GM13976 (cell line): ENCODE measurements around the gene GTF3C1.

Source experiments
- DNase-seq: peaks from one replicate; pipeline ENCODE4 v3.0.0; 2012; ENCODE audit warnings: low spot score
- in situ Hi-C: fragments of 300-500 bp; cut with MboI; formaldehyde crosslinking; loops from one replicate; pipeline ENCODE4 v1.12.0; 2022; ENCODE audit warnings: low sequenced_read_pairs, mixed read lengths, inconsistent platforms; ENCODE audit not compliant: unreplicated experiment
- TF ChIP-seq, protein P1 (sequence below): IDR thresholded peaks from 2 replicates; pipeline ENCODE4 v1.5.1; 2012; ENCODE audit warnings: borderline replicate concordance, mild to moderate bottlenecking; ENCODE audit not compliant: insufficient read depth; ENCODE audit errors: extremely low read depth, missing control alignments, control extremely low read depth

Gene GTF3C1

DNA sequence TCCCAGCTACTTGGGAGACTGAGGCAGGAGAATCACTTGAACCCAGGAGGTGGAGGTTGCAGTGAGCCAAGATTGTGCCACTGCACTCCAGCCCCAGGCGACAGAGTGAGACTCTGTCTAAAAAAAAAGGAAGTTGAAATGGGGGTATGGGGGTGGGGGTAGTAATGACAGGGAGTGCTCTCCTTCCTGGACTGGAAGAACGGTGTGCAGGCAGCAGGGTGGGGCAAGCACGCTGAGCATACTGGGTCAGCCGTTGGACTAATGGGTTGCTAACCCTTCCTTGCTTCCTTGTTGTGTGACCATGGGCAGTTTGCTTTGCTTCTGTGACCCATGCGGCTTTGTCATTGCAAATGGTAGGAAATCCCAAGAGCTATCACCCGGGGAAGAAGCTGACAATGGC lies 16.7 kb upstream of the GTF3C1 start:
- no peak for DNase-seq
- TF ChIP-seq, protein P1, sequence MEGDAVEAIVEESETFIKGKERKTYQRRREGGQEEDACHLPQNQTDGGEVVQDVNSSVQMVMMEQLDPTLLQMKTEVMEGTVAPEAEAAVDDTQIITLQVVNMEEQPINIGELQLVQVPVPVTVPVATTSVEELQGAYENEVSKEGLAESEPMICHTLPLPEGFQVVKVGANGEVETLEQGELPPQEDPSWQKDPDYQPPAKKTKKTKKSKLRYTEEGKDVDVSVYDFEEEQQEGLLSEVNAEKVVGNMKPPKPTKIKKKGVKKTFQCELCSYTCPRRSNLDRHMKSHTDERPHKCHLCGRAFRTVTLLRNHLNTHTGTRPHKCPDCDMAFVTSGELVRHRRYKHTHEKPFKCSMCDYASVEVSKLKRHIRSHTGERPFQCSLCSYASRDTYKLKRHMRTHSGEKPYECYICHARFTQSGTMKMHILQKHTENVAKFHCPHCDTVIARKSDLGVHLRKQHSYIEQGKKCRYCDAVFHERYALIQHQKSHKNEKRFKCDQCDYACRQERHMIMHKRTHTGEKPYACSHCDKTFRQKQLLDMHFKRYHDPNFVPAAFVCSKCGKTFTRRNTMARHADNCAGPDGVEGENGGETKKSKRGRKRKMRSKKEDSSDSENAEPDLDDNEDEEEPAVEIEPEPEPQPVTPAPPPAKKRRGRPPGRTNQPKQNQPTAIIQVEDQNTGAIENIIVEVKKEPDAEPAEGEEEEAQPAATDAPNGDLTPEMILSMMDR, result no peak
- in situ Hi-C loops, result no loop called here

DNA sequence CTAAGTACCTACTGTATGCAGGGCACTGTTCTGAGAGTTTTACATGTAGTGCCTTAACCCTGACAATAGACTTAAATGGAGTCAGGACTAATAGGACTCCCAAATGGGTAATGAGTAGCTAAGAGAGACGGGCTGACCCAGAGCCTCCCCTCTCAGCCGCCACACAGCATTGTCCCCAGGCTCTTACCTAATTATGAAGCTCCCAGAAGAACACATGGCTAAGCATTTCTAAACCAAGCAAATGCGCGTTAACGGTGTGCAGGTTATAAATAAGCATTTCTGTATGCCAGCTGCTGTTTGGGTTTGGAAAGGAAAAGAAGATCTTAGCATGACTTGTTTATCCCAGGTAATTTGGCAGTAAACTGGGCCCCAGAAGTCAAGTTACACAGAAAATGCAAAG lies 14.5 kb upstream of the GTF3C1 start:
- in situ Hi-C loops, result no loop called here
- TF ChIP-seq, protein P1, result no peak
- no peak for DNase-seq

DNA sequence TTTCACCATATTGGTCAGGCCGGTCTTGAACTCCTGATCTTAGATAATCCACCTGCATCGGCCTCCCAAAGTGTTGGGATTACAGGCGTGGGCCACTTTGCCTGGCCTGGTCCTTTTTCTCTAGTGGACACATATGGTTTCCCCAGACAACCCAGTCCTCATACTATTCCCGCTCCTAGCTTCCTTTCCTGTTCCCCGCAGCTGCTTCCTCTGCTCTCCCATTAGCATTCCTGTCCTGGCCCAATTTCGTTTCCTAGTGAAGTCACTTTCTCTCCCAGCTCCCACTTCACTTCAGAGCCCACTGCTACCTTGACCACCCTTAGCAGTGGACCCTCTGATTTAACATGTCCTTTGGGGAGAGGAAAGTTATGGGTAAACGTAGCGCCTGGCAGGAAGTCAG lies 11.5 kb upstream of the GTF3C1 start:
- TF ChIP-seq, protein P1, result no peak
- in situ Hi-C loops, result no loop called here
- no peak for DNase-seq

DNA sequence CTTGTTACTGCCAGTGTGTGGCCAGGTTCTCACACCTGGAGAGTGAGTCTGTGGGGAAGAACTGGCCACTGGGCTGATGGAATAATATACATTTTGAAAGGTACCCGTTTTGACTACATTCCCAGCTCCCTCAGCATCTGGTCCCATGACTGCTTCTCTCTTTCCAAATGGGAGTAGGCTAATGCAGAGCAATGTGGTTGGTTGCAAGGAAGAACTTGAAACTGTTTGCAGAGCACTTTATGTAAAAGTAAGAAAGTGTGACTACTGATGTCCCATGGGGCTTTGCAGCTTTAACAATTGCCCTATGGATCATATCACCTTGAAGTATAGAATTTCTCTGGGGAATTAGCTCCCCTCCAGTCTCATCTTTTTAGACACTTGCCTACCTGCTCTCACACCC lies 9.2 kb upstream of the GTF3C1 start:
- DNase-seq, result no peak
- in situ Hi-C loops, result no loop called here

DNA sequence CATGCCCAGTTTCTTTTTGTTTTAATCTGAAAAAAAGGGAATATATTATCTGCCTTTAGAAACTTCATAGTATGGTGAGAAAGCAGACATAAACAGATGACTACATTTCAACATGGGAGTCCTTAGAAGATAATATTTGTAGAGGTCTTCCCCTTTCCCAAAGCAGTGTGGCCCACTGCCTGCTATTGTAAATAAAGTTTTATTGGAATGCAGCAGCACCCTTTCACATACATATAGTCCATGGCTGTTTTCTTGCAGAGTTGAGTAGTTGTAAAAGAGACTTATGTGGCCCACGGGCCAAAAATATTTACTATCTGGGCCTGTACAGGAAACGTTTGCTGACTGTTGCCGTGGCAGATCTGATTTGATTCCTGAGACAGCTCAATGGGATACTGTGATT lies 8.7 kb upstream of the GTF3C1 start:
- TF ChIP-seq, protein P1, result no peak
- DNase-seq, result no peak
- in situ Hi-C loops, result no loop called here

More for the DNA sequence above, 9.2 kb upstream of the GTF3C1 start:
- TF ChIP-seq, protein P1, result no peak

DNA sequence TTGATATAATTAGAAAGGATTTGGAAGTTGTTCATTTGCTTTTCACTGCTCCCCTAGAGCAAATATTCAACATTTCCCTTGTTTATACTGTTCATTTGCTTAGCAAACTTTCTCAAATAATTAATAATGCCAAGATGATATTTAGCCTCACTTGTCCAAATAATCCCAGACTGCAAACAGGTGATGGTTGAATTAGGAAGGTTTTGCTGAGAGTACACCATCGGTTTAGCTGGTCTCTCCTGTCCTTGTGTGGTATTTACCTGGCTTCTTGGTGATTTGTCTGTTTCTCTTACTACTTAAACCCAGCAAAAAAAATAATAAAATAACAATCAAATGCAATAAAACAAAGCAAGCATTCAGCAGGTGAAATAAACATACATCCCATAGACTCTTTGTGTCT lies 6.8 kb upstream of the GTF3C1 start:
- in situ Hi-C loops, result no loop called here
- TF ChIP-seq, protein P1, result no peak
- no peak for DNase-seq

DNA sequence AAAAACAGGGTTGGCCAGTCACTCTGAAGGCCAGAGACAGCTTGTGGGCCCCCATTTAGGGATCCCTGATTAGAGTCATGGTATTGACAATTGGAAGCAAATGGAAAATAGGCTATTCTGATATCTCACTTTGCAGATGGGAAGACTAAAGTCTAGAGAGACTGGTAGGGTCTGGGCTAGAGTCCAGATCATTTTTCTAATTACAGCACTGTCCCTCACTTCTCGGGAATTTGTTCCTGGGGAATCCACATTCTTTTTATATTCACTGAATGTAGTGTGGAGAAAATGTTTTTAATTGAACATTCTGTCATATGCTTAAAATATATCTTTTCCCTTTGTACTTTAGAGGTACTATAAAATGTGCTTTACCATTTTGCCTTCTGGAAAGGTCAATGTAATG lies 1.3 kb upstream of the GTF3C1 start:
- TF ChIP-seq, protein P1, result no peak
- in situ Hi-C loops, result no loop called here
- DNase-seq, result no peak
